BE2C (cell line): Measurements from ENCODE around the gene CERS2. TPM values are rescaled to one million over a fixed set of nuclear protein-coding genes. Genes with fewer than 3 reads are reported as not detected.

Experiments
- DNase-seq: peaks from one replicate; pipeline ENCODE4 v3.0.0-alpha.2; 2020
- H3K27me3 ChIP-seq: fragments of 250-450 bp; sonication (Bioruptor Pico); 2 replicates; pipeline ENCODE4 v1.5.1; 2020; ENCODE audit warnings: mild to moderate bottlenecking
- H3K36me3 ChIP-seq: fragments of 250-450 bp; sonication (Bioruptor Pico); 2 replicates; pipeline ENCODE4 v1.5.1; 2020; ENCODE audit warnings: mild to moderate bottlenecking
- H3K4me1 ChIP-seq: fragments of 250-450 bp; sonication (Bioruptor Pico); 2 replicates; pipeline ENCODE4 v1.5.1; 2020
- H3K4me3 ChIP-seq: 2 replicates; pipeline ENCODE4 v1.5.1; 2011; ENCODE audit warnings: low read depth, low read length
- H3K9me3 ChIP-seq: fragments of 250-450 bp; sonication (Bioruptor Pico); 2 replicates; pipeline ENCODE4 v1.5.1; 2020
- CTCF ChIP-seq: IDR thresholded peaks from 2 replicates; pipeline ENCODE4 v1.5.1; 2012; ENCODE audit warnings: mild to moderate bottlenecking, low read depth, low read length
- polyA plus RNA-seq: library from polyadenylated mRNA; unstranded; fragments of >200 nt; gene quantifications from one replicate; pipeline ENCODE4 v1.2.1, GENCODE V29; 2012; ENCODE audit warnings: low read depth, missing spikeins; ENCODE audit not compliant: insufficient read length, insufficient read depth

CERS2 gene, protein sequence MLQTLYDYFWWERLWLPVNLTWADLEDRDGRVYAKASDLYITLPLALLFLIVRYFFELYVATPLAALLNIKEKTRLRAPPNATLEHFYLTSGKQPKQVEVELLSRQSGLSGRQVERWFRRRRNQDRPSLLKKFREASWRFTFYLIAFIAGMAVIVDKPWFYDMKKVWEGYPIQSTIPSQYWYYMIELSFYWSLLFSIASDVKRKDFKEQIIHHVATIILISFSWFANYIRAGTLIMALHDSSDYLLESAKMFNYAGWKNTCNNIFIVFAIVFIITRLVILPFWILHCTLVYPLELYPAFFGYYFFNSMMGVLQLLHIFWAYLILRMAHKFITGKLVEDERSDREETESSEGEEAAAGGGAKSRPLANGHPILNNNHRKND
- polyA plus RNA-seq, result 174 TPM

GRCh38 chr1:150974580-150975478 lies at the start of gene CERS2:
CERS2 (minus strand) TSS chr1:150974835; CDS start chr1:150969090, 5,745 bp downstream.
- peak; percentile 91 for DNase-seq
- H3K4me1 ChIP-seq, result peaks cover 30% of the 10 kb centered on the region
- H3K9me3 ChIP-seq, result no peaks in the 10 kb centered on the region
- no peak for TF ChIP-seq CTCF
- peak within 1 kb of the TSS; percentile 78 for H3K4me3 ChIP-seq
- no peaks in the 10 kb centered on the region for H3K27me3 ChIP-seq
- H3K36me3 ChIP-seq, result 0 out of 2 replicates have a peak, but pooled peaks cover 3% of the 10 kb centered on the region

- H3K4me1 ChIP-seq, result no peaks in the 10 kb centered on the region; the same call in 1 of the 2 replicates
- no peaks in the 10 kb centered on the region for H3K9me3 ChIP-seq
Measured at GRCh38 chr1:151013518-151013917, 38.9 kb upstream of the CERS2 start.

GRCh38 chr1:151012684-151013471 lies 38.2 kb upstream of the CERS2 start:
- Histone ChIP-seq H3K4me3 (no peak overlapping the region), H3K4me1 (no peaks in the 10 kb centered on the region; the same call in 1 of the 2 replicates), H3K27me3 (no peaks in the 10 kb centered on the region), H3K36me3 (no peaks in the 10 kb centered on the region), H3K9me3 (no peaks in the 10 kb centered on the region)
- no peak for TF ChIP-seq CTCF
- no peak for DNase-seq

More at GRCh38 chr1:151013518-151013917, 38.9 kb upstream of the CERS2 start:
- TF ChIP-seq CTCF, result no peak
- Histone ChIP-seq H3K4me3 (no peak overlapping the region), H3K36me3 (no peaks in the 10 kb centered on the region), H3K27me3 (no peaks in the 10 kb centered on the region)
- no peak for DNase-seq

DNA sequence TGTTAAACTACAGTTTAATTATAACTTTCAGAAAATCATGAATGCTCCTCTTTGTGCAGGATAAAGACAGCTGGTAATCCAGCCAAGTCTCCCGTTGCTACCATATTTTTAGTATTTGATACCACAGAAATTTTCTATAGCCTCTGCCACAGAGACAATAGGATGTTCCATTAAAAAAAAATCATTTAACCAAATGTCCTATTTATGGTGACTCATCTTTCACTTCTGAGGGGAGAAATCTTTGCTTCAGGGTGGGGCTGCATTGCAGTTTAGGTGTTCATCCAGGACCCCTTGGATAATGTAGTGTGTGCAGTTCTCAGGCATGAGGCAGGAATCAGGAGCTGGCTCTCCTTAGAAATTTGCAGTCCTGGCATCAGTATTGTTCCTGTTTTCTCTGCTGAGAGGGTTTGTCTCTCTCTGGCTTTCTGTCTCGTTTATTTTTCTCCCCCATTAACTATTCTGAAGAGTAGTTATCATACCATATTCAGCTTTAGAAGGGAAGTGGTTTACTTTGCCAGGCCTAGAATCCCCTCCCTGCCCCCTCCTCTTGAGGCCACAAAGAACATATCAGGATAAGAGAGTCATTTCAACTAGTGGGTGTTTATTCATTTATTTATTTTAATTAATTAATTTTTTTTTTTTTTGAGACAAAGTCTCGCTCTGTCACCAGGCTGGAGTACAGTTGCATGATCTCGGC lies 36.7 kb upstream of the CERS2 start:
- Histone ChIP-seq H3K36me3 (no peaks in the 10 kb centered on the region), H3K4me1 (no peaks in the 10 kb centered on the region; the same call in 1 of the 2 replicates), H3K4me3 (no peak overlapping the region), H3K27me3 (no peaks in the 10 kb centered on the region), H3K9me3 (no peaks in the 10 kb centered on the region)
- DNase-seq, result no peak
- no peak for TF ChIP-seq CTCF

GRCh38 chr1:151010346-151010726 lies 35.7 kb upstream of the CERS2 start:
- H3K4me3 ChIP-seq, result no peak overlapping the region
- no peaks in the 10 kb centered on the region for H3K36me3 ChIP-seq
- no peaks in the 10 kb centered on the region; the same call in 1 of the 2 replicates for H3K4me1 ChIP-seq
- DNase-seq, result no peak
- TF ChIP-seq CTCF, result no peak
- H3K9me3 ChIP-seq, result no peaks in the 10 kb centered on the region
- no peaks in the 10 kb centered on the region for H3K27me3 ChIP-seq
